GDM1 (cell line): ENCODE data around the gene BHMT.
"Not testable (repeated sequence)": the region's sequence is repeated elsewhere in the genome, so short reads cannot be mapped to it uniquely, and the experiment has no call there.

Experiments
- DNase-seq: peaks from one replicate; lab custom pipeline; 2025; lab: John Stamatoyannopoulos, UW

BHMT gene

DNA sequence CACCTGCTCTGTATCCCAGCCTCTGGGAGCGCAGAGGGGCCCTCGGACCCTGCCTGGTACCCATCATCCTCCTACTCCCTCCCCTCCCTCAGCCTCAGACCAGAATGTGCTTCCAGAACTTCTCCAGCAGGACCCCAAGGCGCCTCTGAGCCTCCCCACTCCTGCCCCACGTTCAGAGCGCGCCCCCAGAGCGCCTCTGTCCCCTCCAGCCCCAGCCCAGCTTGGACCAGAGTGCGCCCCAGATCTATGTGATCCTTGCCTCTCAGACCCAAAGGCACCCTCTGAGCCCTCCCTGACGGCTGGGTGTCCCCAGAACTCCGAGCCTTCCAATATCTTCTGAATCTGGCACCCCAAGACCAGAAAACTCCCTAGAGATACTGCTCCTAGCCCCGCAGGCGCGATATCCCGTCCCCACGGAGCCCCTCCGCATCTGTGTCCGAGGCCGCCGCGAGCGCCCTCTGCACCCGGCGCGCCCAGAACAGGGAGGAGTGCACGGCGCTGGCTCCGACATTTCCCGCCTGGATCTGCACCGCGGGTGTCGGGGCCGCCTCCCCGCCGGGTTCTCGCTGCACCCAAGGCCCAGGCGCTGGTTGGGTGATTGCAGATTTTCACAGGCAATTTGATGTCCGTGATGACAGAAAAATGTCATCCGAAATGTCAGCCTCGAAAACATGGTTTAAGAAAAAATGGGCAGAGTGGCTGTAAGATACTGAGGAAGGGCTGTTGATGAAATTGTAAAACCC, 522 bp downstream of the BHMT start:
- no peak for DNase-seq

DNA sequence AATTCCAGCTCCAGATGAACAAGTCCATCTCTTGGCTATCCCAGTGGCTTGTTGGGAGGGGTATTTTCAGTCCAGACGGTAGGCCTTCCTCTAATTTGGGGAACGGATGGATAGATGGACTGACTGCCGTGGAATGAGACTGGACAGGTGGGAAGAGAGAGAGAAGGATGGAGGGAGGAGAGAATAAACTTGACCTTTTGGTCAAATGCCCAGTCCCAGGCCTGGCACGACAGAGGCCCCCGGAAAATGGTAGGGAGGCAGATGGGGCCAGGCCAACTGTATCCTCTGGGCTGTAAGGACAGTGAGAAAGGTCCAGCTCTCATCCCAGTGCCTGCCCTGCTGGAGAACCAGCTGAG, 1.1 kb downstream of the BHMT start:
- no peak for DNase-seq

DNA sequence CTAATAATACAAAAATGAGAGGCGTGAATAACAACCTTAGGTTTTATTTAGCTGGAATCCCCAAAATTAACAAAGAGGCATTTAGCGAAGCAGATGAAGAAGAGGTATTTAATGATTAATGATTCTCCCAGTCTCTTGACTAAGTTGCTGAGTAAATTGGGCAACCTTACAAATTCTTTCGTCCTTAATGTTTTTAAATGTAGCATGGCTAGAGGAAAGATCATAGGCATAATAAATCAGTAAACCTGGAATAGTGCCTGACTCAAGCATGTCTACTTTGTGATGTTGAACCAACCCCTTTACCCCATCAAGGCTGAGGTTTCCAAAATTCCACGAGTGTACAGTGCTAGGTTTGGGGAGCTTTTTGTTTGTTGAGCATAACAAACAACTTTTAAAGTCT, 7.9 kb downstream of the BHMT start:
- no peak for DNase-seq

DNA sequence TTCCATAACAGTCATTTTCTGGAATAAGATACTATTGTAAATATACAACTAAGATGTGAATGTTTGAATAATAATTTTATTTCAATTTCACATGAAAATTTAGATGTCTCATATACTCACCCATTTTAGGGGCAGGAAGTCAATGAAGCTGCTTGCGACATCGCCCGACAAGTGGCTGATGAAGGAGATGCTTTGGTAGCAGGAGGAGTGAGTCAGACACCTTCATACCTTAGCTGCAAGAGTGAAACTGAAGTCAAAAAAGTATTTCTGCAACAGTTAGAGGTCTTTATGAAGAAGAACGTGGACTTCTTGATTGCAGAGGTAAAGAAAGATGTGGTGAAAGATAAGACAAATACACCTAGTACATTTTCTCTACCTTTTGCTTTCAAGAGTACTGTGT, 8.6 kb downstream of the BHMT start:
- DNase-seq = no peak

DNA sequence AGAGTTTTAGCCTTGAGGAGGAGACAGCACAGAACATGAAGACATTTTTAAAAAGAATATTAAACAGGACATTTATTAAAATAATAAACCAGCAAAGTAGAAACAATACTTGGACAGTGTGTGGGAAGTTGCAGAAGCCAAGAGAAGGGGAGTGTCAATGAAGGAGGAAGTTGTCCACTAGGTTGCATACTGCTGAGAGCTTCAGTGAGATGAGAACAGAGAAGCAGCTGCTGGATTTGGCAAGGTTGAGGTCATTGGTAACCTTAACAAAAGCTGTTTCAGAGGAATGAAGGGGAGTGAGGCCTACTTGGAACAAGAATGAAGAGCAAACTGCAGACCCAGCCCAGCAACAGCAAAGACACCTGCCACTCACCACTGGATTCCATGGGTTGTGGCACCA, 11.4 kb downstream of the BHMT start:
- no peak for DNase-seq

DNA sequence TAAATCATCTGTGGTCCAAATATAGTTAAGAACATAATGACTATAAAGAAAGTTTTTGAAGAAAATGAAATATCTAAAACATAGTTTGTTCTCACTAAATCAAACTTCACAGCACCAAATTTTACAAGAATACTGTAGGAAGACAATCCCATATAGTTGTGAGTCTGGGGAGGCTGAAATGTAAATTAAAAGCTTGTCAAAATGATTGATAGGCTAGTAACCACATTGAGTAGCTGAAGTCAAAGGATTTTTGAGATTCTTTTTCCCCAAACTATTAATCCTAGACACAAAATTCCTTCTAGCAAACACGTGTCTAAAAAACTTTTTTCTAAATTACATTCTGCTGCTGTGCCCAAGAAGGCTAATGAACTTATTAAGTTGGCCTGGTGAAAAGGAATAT, 13.0 kb downstream of the BHMT start:
- no peak for DNase-seq

DNA sequence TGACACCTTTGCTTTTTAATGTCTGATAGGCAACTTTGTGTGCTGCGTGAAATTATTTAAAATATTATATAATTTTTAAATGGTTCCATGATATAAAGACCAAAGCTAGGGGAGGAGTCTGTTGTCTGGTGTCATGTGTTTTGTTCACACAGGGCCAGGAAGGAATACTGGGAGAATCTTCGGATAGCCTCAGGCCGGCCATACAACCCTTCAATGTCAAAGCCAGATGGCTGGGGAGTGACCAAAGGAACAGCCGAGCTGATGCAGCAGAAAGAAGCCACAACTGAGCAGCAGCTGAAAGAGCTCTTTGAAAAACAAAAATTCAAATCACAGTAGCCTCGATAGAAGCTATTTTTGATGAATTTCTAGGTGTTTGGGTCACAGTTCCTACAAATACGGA, 19.2 kb downstream of the BHMT start:
- DNase-seq = no peak

DNA sequence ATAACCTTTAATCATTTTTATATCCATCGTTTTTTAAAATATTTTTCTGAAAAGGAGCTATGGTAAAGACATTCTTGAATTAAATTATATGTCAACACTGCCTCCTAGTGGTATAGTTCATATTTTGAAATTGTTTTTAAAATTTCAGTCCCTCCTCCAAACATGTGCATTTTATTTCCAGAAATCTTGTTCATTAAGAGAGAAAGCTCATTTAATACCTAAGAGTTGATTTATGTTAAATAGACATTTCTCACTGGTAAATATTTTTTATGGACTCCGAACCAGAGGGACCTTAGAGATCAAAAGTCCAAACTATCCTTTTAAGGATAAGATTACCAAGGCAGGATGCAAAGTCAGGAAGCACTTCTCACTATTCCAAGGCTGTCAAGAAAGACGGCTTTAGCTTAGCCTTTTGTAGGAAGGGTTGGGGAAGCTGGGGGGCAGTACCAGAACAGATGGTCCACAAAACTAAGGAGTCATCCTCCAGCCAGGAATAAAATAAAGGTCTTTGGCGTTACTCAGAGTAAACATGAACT, 21.6 kb downstream of the BHMT start:
- no peak for DNase-seq

DNA sequence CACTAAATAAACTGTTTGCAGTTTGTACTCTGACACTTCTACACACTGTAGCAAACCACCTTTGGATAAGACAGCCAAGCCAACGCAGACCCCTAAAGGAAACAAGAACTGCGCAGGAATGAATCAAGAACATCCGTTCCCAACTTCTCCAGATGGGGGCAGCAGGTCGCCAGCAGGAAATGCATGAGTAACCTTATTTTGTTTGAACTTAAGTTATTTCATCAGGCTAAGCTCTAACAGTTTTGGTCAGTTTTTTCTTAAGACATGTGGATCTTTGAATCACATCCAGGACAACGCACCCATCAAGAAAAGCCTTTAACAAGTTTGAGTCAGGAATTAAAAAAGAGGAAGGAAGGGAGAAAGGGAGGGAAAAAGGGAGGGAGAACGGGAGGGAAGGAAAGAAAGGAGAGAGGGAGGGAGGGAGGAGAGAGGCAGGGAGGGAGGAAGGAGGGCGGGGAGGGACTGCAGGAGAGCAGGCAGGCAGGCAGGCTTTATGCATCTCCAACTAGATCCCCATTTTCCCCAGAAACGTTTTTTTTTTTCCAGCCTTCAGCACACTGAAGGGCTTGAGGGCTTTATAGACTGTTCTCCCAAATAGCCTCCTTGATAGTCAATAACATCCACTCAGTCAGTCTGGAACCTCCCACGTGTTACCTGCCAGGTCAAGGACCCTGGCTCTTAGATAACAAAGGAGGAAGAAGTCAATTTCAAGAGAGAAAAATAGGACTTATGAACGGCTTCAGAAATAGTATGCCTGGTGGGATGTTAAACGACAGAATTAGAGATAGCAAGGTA, 22.2 kb downstream of the BHMT start:
- DNase-seq = peak; percentile 59

DNA sequence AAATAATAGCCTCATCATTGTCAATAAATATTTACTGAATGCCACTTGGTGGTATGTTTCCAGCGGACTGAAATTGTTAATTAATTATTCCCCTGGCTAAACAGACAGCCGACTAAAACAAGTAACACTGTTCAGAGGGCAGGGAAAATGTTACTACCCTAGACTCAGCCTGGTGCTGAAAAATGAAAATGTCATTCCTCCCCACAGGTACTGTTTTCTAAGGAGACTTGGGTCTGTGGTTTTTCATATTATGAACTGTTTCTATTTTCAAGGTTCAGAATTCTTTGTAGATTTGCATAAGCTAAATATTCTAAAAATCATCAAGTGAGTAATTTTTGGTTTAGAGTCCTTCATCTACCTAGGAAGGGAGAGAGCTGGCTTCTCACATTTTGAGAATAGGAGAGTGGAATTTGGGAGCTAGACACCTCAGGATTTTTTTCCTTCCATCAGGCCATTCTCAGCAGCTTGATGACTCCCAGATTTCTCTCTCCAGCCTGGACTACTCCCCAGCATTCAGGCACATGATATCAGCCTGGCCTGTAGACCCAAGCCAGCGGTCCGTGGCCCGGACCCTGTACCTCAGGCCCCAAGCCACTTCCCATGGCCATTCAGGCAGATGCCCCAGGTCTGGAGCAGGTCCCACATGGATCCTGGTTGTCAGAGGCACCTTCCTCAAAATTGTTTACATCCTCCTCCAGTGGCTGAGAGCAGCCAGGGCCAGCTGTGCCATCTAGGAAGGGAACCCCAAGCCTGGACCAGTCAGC, 24.4 kb downstream of the BHMT start:
- no peak for DNase-seq

DNA sequence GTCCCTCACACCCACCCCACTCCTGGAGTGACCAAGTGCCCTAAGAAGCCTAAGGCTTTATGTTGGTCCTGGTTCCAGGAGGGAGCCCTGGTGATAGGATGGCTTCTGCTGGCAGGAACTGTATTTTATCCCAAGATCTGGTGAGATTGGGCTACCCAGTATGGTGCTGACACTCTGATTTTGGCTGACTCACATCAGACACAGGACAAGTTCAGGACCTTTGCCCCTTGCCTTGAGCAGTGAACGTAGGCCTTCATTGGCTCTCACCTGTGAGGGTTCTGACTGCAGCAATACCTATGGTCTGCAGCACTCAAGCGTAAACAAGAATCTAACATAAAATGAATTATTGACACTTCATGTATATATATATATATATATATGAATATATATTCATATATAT, 25.0 kb downstream of the BHMT start:
- DNase-seq = no peak

DNA sequence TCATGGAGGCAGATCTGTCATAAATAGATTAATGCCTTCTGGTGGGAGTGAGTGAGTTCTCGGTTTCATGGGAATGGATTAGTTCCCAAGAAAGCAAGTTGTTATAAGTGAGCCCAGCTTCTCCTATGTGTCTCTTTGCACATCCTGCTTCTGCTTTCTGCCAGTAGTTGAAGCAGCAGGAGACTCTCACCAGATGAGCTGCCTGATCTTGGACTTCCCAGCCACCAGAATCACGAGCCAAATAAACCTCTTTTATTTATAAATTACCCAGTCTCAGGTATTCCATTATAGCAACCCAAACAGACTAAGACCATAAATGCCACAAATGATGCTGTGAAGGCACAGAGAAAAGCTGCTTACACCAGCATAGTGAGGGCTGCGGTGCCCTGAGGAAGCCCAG, 28.9 kb downstream of the BHMT start:
- no peak for DNase-seq

DNA sequence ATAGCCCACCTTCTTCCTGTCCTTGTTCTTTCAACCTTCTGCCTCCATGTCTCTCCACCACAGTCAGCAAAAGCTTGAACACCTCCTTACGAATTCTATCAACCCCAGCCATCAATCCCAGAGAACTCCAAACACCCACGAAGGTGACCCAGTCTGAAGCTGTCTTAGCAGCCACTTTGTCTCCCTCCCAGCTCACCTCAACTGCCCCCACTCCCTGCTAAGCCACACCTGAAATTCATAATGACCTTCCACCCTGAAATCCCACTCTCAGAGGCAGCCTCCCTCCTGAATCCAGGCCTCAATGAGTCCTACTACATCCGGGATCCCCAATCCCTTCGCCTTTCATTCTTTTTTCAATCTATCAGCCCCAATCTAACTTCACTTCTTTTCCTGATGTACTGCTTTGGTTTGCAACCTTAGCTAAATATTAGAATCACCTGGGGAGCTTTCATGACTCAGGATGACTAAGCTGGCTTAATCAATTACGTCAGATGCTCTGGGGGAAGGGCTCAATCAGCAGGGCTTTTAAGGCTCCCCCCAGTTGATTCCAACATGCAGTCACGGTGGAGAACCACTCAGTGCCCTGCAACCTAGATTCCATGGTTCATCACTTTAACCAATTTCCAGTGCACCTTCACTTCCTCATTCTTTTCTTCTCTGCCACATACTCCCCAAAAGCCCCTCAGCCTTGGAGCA, 32.2 kb downstream of the BHMT start:
- no peak for DNase-seq

DNA sequence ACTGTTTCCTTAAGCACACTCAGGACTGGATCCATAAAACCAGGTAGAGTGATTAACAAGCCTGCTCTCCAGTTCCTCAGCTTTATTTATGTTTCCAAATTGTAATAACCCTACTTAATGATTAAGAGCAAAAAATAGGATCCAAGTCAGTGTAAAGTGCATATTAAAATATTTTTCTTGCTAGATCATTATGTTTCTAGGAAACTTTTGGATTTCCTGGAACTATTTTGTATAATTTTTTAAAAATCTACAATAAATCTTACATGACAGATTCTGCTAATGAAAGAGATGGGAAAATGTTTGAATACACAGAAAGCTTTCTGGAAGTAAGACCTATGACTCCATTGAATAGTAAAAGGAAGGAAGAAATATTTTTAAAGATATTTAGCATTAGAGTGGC, 35.5 kb downstream of the BHMT start:
- DNase-seq = no peak

DNA sequence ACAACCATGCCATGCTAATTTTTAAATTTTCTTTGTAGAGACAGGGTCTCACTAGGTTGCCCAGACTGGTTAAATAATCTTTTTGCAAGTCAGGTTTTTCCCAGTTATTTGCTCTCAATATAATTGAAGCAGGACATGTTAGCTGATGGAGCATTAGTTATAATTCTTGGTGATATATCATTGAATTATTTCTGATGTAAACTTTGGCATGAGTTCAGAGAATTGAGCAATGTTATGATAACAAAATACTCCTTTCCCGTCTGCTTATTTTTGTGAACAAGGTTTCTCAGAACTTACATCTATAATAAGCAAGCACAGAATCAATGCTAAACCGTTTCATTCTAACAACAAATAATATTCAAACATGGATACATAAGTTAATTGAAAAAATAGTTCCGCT, 37.8 kb downstream of the BHMT start:
- DNase-seq = no peak

DNA sequence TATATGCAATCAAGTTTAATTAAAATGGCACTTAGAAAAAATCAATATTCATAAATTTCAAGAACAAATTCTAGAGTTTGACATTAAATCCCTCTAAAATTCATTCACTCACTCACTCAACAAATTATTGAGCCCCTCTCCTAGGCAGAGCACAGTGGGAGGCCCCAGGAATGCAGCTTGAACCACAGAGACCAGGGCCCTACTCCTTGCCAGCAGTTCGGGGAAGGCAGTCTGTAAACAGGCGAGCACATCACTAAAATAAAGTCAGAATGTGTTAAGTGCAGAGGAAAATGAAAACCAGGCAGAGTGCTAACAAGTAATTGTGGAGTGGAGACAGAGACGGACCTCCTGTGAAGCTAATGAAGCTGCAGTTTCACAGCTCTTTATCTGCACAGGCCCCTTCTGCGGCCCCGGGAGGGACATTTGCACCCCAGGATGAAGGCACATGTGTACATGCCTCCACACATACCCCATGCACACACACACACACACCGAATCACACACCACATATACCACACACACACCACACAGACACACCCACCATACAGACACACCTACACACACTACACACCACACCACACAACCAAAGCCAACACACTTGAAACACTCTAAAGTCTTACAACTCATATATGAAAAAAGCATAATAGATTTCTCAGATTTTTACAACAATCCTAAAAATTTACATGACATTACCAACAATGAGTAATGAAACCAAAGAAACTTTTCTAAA, 40.5 kb downstream of the BHMT start:
- no peak for DNase-seq

DNA sequence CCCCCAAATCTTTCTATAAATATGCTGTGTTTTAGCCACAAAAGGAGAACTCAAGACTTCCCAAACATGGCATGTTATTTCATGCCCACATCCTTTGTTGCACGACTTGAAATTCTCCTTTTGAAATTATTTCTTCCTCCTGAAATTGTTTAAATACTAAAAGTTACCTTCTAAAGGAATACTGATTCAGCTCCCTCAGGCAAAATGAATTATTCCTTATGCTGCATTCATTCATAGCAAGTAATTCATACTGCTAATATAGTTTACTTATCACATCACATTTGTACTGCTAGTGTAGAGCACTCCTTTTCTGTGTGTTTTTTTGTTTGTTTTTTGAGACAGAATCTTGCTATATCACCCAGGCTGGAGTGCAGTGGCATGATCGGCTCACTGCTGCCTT, 45.7 kb downstream of the BHMT start:
- DNase-seq = no peak

DNA sequence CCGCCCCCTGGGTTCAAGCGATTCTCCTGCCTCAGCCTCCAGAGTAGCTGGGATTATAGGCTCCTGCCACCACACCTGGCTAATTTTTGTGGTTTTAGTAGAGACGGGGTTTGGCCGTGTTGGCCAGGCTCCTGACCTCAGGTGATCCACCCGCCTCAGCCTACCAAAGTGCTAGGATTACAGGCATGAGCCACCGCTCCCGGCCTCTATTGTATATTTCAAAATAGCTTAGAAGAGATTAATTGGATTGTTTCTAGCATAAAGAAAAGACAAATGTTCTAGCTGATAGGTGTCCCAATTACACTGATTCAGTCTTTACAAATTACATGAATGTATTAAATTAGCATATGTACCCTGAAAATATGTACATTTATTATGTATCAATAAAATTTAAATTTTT, 50.0 kb downstream of the BHMT start:
- DNase-seq = not testable (repeated sequence)

DNA sequence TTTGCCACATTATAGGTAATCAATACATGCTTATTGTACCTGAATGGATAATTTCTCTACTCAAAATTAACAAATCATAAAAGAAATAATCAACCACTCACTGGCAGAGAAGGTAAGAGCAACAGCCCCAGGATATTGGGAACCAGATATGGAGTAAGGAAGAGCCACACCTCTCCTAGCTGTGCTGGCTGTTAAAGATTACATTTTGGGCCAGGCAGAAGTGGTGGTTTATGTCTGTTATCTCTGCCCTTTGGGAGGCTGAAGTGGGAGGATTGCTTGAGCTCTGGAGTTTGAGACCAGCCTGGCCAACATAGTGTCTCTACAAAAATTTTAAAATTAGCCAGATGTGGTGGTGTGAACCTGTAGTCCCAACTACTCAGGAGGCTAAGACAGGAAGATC, 56.4 kb downstream of the BHMT start:
- no peak for DNase-seq

DNA sequence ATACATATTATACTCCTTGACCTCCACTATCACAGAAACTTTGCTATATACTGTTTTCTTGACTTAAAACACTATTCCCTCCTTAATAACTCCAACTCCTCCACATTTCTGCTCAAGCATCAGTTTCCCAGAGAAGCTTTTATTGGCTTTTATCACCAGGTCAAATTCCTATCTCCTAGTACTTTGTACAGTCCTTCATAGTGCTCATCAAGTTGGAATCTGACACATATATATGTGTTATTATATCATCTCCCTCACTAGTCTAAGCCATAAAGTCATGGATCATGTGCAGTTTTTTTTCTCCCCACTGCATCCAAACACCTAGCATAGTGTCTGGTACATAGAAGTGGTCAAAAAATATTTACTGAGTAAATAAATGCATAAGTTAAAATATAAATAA, 59.1 kb downstream of the BHMT start:
- DNase-seq = no peak

DNA sequence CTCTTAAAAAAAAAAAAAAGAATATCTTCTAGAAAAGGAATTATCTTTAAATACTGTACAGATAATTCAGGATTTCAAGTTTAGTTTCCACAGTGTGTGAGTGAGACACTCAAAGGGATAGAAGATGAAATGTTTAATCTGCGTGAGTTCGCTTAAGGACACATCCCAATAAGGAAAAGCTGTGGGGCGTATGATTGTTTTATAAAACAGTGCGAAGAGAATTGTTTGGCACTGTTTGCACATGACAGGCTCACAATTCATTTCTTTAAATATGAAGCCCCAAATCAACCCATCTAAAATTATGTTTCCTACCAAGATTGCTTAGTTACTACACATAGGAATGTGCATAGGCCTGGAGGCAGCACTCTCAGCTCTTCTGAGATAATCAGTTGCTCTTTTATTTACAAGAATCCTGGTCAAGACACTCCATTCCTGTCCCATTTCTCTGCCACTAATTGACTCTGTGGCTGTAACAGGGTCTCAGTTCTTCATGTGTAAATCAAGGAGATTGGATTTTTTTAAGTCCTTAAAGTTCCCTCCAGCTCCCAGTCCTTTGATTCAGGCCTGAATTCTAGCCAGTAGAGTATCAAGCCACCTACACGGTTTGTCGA, 60.1 kb downstream of the BHMT start:
- DNase-seq = no peak
